Chondrocyte (in vitro differentiated cells): ENCODE measurements around the gene ARMC7. TPM values are rescaled to one million over a fixed set of nuclear protein-coding genes. Genes with fewer than 3 reads are reported as not detected.
A peak's percentile ranks its signal among the peaks of the same experiment; 100 is the strongest.

Experiments used
- DNase-seq: peaks from one replicate; pipeline ENCODE4 v3.0.0; 2021; ENCODE audit warnings: mixed read lengths, low spot score
- H3K27ac Mint-ChIP-seq: one replicate; pipeline ENCODE4 v1.8.0; 2021; ENCODE audit warnings: mild to moderate bottlenecking, moderate library complexity, mixed read lengths; ENCODE audit not compliant: unreplicated experiment
- H3K27me3 Mint-ChIP-seq: 2 replicates; pipeline ENCODE4 v1.8.0; 2021; ENCODE audit warnings: low read depth, mixed read lengths
- H3K36me3 Mint-ChIP-seq: 2 replicates; pipeline ENCODE4 v1.8.0; 2021; ENCODE audit warnings: low read depth, mixed read lengths
- H3K4me1 Mint-ChIP-seq: 2 replicates; pipeline ENCODE4 v1.8.0; 2021; ENCODE audit warnings: low read depth, mild to moderate bottlenecking, mixed read lengths
- H3K4me3 Mint-ChIP-seq: one replicate; pipeline ENCODE4 v1.8.0; 2021; ENCODE audit warnings: mild to moderate bottlenecking, moderate library complexity, mixed read lengths; ENCODE audit not compliant: unreplicated experiment
- H3K9me3 Mint-ChIP-seq: 2 replicates; pipeline ENCODE4 v1.8.0; 2021; ENCODE audit warnings: low read depth, mixed read lengths
- CTCF ChIP-seq: fragments of 200-600 bp; sonication (generic); IDR thresholded peaks from 2 replicates; pipeline ENCODE4 v1.5.0; 2021; ENCODE audit warnings: antibody characterized with exemption, mild to moderate bottlenecking, moderate library complexity
- total RNA-seq: library from RNA; stranded (reverse); gene quantifications from 3 replicates; pipeline ENCODE4 v1.2.1, GENCODE V29; 2021

ARMC7 gene
- total RNA-seq, 1 donor from 2014 or later, result 10.8 TPM

GRCh38 chr17:75091855-75092327 is 17.9 kb upstream of the ARMC7 start:
- no peak overlapping the region for H3K27ac Mint-ChIP-seq
- no peaks in the 10 kb centered on the region for H3K36me3 Mint-ChIP-seq
- no peak overlapping the region for H3K4me3 Mint-ChIP-seq
- TF ChIP-seq CTCF, result no peak
- DNase-seq, result no peak
- no peaks in the 10 kb centered on the region for H3K9me3 Mint-ChIP-seq
- peaks cover 26% of the 10 kb centered on the region for H3K4me1 Mint-ChIP-seq
- no peaks in the 10 kb centered on the region for H3K27me3 Mint-ChIP-seq

- Mint-ChIP-seq H3K27ac (no peak overlapping the region), H3K4me1 (peaks cover 18% of the 10 kb centered on the region), H3K4me3 (no peak overlapping the region), H3K36me3 (peaks cover 2% of the 10 kb centered on the region), H3K27me3 (no peaks in the 10 kb centered on the region), H3K9me3 (no peaks in the 10 kb centered on the region)
- no peak for DNase-seq
- TF ChIP-seq CTCF, result no peak
Observed at GRCh38 chr17:75093548-75094158, 16.1 kb upstream of the ARMC7 start.

- no peak for TF ChIP-seq CTCF
- H3K4me3 Mint-ChIP-seq, result no peak overlapping the region
- no peaks in the 10 kb centered on the region for H3K27me3 Mint-ChIP-seq
- peaks cover 3% of the 10 kb centered on the region for H3K36me3 Mint-ChIP-seq
- no peak overlapping the region for H3K27ac Mint-ChIP-seq
- no peaks in the 10 kb centered on the region for H3K9me3 Mint-ChIP-seq
- H3K4me1 Mint-ChIP-seq, result peaks cover 14% of the 10 kb centered on the region
- no peak for DNase-seq
Observed at GRCh38 chr17:75094871-75095399, 14.8 kb upstream of the ARMC7 start.

GRCh38 chr17:75096082-75096625 is 13.6 kb upstream of the ARMC7 start:
- no peak for DNase-seq
- Mint-ChIP-seq H3K27ac (peak overlapping the region; percentile 82), H3K9me3 (no peaks in the 10 kb centered on the region), H3K27me3 (no peaks in the 10 kb centered on the region), H3K4me1 (peaks cover 10% of the 10 kb centered on the region), H3K36me3 (peaks cover 3% of the 10 kb centered on the region), H3K4me3 (no peak overlapping the region)
- no peak for TF ChIP-seq CTCF

GRCh38 chr17:75097865-75098264 is 11.9 kb upstream of the ARMC7 start:
- Mint-ChIP-seq H3K4me3 (no peak overlapping the region), H3K27ac (no peak overlapping the region), H3K9me3 (no peaks in the 10 kb centered on the region), H3K4me1 (peaks cover 8% of the 10 kb centered on the region), H3K27me3 (no peaks in the 10 kb centered on the region), H3K36me3 (peaks cover 3% of the 10 kb centered on the region)
- no peak for DNase-seq
- no peak for TF ChIP-seq CTCF
